ENCODE results near the gene SLC9C2.
"Not testable (repeated sequence)": the region's sequence is repeated elsewhere in the genome, so short reads cannot be mapped to it uniquely, and the experiment has no call there.

The SLC9C2 gene, protein sequence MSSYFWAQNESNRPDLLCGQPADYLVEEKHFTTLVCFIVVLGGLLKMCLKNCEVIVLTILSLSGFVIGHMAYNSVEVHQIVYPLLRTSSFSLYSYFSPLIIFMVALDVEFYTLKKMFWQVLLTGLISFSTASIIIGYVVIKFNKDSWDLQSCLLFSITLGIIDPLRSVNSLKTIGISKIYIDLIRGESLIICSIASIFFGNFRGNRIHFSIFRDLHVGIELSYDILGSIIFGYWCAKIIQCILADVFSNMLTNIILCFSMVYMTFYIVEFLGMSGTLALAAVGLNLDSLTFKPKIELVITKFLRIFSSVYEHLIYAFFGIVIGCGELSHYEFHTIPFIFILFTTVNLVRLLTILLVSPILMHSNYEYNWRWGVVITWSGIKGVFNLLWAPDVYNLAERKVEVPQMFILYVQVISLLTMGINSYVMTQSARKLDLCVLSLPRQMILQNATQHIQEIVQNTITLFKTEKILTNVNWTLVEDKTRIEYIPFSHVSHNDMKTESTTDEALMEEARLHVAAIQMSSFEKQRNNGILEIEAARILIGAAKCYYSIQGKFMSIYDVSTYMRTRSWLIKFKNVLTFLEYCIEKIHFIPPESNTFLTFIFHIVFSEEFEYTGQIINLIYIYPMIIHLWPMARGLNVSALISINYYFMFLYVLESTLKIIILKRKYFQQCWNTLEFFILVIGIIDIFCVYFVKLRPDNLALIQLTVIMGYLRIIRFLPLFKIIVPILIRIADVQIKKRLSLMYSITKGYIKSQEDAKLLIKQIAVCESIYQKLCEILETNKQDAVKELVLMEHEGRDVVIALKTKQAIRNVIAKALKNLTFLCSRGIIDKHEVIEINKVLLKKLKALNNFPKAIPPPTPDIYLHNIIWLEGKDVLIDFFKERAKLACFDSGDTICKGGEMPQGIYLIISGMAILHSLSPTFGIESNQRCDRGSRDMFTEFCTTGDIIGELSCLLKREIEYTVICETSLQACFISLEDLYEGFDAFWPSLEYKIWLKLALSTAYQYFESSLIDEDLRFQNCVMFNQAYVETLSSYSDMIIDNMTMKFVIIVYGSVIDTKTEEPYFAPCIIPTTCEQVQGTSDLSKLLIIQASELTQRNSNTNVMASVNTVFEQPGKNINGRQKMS

DNA sequence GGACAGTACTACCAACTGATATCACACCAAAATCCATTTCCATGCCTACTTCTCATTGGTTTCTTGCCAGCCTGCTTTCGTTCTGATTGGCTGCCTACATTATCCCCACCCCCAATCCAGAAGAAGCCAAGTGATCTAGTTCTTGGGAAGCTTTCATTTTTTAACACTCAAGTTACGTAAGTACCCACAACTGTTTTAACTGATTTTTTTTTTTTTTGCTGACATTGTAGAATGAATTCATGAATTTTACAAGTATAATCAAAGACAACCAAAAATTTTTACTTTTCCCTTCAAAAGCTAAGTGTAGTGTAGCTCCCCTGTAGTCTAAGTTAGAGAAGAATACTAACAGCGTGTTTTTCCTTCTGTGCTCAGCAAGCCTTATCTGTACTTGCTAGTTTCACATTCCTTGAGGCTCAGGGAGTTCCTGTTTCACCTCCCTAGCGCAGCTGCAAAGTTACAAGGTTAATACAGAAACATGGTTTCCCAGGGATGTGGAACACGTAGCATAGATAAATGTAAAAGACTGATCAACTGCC is at the start of gene SLC9C2:
TSS of gene SLC9C2 (minus strand) at position 17 of the 536 bp plus-strand sequence. CDS start 1,296 bp downstream, outside the sequence.
- no peak for DNase-seq

DNA sequence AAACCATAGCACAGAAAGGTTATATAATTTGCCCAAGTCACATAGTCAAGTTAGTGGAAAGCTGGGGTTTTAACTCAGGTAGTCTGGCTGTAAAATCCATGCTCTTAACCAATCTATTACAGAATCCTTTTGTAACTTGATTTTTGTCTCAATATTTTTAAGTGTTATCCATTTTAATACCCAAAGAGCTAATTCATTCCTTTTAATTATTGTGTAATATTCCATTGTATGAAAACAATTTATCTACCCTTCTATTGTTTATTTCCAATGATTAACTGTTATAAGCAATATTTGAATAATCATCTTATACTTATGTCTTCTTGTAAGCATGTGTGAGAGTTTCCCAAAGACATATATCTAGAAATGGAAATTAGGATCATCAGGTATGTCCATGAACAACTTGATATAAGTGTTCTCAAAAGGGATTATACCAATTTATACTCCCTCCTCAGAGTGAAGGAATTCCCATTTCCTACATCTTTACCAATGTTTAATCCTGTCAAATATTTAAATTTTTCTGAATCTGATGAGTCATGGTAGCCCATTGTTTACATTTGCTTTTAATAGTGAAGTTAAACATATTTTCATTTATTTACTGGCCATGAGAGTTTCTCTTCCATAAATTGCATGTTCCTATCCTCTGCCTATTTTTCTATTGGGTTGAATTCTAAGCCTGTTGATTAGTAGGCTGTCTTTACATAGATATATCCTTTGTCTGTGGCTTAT is 46.2 kb upstream of the SLC9C2 start:
- DNase-seq, result no peak

DNA sequence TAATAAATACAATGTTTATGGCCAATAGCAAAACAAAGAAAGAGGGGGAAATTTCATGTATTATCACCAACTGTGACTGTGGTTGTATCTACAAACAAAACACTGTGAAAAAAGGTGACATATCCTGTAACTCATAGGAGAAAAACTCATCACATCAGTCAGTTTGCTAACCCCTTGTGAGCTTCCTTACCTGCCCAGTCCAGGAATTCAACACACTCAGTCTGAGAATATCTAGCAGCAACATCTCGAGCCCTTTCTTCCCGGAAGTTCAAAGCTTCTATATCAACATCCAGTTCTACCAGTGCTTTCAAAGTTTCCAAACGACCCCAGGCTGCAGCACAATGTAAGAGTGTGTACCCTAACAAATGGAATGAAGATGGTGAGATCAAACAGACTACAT is 43.8 kb upstream of the SLC9C2 start:
- no peak for DNase-seq

DNA sequence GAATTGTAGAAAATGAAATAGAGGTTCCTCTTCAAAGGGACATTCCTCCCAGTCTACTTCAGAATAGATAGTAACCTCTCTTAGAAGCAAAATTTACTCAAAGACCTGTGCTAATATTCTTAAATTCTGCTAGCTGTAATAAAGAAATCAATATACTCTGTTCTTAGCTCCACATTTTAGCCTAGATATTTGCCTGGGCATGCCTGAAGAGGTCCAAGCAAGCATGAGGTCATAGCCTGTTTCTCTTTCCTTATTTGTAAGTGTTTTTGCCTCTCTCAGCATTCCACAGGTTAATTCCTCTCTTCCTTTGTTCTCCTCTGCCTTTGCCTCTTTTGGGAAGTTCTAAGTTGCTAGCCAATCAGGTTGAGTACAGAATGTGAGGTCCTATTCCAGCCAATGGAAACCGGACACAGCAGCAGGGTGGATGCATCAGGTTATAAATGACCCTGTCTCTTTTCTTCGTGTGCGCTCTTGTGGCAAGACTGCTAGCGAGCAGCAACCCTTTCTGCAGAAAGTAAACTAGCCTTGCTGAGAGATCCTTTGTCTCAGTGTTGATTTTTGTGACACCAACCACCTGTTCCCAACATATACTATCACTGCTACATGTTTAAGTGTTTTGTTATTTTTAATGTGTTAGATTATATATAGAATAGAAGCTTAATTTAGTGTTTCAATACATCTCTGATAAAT is 39.7 kb upstream of the SLC9C2 start:
- not testable (repeated sequence) for DNase-seq

DNA sequence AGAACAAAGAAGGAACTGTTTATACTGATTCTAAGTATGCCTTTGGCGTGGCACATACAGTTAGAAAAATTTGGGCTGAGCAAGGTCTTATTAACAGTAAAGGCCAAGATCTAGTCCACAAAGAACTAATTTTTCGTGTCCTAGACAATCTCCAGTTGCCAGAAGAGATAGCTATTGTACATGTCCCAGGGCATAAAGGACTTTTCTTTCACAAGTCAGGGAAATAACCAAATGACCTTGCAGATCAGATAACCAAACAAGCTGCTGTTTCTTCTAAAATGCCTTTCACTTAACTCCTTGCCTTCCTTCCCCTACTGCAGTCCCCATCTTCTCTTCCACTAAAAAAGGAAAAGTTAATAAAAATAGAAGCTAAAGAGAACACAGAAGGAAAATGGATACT is 36.2 kb upstream of the SLC9C2 start:
- no peak for DNase-seq

DNA sequence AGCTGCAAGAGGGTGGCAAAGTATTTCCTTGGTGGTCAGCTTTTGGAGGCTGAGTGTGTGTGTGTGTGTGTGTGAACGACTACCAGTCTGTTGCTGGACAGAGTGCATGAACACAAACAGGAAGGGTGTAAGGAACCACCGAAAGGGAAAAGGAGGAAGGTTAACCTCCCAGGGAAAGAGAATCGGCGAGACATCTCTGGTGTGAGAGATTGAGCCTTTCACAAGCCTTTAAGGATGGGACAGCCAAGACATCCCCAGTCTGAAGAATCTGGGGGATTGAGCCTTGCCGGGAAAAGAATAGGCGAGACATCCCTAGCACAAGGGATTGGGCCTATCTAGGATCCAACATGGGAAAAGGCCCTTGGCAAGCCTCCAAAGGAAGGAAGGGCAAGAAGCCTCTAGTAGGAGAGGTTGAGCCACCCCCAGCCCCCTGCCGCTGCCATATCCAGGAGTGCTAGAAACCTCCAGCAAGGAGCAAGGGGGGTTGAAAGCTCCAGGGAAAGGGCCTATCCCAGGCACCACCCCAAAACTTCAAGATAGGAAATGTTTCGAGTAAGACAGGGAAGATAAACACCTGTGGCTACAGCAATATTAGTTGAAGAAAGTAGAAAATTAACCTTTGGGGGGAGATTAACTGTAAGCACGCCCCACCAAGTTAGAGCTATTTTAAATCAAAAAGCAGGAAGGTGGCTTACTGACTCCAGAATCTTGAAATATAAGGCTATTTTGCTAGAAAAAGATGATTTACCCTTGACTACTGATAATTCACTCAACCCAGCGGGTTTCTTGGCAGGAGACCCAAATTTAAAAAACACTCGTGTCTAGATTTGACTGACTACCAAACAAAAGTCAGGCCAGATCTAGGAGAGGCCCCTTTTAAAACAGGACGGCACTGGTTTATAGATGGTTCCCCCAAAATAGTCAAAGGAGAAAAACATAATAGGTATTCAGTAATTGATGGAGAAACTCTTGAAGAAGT is 35.5 kb upstream of the SLC9C2 start:
- no peak for DNase-seq

DNA sequence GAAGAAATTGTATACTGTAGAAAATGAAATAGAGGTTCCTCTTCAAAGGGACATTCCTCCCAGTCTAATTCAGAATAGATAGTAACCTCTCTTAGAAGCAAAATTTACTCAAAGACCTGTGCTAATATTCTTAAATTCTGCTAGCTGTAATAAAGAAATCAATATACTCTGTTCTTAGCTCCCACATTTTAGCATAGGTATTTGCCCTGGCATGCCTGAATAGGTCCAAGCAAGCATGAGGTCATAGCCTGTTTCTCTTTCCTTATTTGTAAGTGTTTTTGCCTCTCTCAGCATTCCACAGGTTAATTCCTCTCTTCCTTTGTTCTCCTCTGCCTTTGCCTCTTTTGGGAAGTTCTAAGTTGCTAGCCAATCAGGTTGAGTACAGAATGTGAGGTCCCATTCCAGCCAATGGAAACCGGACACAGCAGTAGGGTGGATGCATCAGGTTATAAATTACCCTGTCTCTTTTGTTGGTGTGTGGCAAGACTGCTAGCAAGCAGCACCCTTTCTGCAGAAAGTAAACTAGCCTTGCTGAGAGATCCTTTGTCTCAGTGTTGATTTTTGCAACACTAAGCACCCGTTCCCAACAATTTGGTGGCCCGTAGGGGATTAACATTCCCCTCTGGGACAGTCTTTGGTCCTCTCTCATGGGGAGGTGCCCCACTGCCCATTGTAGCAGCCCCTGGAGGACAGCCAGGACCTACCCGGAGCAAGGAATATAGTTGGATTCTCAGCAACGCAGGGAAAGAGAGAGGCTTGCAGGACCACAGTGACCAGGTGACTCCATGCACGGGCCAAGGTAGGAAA is 34.6 kb upstream of the SLC9C2 start:
- DNase-seq, result not testable (repeated sequence)

DNA sequence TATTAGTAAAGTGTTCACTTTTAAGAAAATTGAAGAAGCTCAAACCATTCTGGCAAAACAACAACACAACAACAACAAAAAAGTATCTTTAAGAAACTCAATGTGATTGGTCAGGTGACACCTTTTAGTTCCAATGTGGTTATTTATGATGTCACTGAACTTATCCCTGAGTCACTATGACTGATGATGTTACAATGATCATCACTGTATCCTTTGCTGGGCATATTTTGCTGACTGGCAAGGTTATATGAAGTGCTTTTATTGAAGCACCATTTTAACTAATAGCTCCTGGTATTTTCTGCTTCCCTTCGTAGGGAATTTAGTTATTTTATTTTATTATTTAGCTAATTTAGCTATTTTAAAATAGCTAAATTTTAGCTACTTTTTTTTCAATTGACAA is 32.2 kb upstream of the SLC9C2 start, which contains the start of gene TEX50:
TSS of gene TEX50 (plus strand) at position 223 of the 400 bp plus-strand sequence. CDS start 184 bp downstream, outside the sequence.
- DNase-seq, result no peak

DNA sequence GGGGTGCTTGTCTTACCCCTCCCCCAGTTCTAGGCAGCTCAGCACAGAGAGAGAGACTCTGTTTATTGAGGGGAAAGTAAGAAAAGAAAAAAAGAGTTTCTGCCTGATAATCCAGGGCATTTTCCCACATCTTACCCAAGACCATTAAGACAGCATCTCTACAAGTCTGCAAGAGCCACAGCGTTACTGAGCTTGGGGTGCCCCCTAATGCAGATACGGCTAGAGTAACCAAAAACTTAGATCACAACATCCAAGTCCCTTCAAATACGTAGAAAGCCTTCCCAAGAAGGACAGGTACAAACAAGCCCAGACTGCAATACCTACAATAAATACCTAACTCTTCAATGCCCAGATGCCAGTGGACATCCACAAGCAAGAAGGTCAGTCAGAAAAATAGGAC is 26.0 kb upstream of the SLC9C2 start:
- DNase-seq, result no peak

DNA sequence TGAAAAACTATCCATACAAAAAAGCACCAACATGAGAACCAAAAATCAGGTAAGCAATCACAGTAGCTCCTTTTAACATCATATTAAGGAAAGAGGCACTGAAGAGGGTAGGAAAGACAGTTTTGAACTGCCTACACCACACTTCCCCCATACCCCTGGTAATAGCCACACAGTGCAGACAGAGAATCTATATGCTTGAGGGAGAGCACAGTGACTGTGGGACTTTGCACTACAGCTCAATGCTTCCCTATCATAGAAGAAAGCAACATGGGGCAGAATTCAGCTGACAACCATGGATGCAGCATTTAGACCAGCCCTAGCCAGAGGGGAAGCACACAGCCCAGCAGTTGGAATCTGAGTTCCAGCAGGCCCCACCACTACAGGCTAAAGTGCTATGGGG is 24.4 kb upstream of the SLC9C2 start:
- no peak for DNase-seq

DNA sequence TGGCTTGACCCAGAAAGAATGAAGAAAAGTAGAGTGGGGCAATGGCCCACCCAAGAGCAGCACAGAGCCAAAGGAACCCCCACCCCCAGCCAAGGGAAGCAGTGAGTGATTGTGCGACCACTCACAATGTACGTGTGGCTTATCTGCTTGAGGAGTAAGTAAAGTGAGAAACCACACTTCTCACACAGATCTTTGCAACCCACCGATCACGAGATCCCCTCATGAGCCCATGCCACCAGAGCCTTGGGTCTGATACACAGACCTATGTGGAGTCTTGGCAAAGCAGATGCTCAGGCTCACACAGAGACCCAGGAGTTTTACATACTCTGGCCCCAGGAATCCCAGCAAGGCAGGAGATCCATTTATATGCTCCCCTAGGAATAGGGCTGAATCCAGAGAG is 14.0 kb upstream of the SLC9C2 start:
- DNase-seq, result no peak

DNA sequence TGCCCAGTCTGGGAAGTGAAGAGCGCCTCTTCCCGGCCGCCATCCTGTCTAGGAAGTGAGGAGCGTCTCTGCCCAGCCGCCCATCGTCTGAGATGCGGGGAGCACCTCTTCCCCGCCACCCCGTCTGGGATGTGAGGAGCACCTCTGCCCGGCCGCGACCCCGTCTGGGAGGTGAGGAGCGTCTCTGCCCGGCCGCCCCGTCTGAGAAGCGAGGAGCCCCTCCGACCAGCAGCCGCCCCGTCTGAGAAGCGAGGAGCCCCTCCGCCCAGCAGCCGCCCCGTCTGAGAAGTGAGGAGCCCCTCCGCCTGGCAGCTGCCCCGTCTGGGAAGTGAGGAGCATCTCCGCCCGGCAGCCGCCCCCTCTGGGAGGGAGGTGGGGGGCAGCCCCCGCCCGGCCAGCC is 10.2 kb upstream of the SLC9C2 start:
- not testable (repeated sequence) for DNase-seq

DNA sequence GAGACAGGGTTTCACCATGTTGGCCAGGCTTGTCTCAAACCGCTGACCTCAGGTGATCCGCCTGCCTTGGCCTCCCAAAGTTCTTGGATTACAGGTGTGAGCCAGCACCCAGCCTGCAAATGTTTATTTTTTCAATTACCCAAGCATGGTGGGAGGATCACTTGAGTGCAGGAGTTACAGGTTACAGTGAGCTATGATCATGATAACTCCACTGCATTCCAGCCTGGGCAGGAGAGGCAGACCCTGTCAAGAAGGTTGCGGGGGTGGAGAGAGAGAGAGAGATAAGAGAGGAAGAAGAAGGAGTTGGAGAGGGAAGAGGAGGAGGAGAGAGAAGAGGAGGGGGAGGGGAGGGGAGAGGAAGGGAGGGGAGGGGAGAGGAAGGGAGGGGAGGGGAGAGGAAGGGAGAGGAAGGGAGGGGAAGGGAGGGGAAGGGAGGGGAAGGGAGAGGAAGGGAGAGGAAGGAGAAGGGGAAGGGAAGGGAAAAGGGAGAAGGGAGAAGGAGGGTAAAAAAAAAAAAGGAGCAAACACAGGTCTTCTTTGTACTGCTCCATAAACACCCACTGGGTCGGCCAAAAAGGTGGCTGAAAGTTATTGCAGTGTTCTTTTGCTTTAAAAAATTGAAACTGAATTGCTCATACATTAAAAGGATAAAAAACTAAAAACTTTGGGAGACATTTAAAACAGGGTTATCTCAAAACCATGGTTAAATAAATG is 5.8 kb upstream of the SLC9C2 start:
- no peak for DNase-seq

DNA sequence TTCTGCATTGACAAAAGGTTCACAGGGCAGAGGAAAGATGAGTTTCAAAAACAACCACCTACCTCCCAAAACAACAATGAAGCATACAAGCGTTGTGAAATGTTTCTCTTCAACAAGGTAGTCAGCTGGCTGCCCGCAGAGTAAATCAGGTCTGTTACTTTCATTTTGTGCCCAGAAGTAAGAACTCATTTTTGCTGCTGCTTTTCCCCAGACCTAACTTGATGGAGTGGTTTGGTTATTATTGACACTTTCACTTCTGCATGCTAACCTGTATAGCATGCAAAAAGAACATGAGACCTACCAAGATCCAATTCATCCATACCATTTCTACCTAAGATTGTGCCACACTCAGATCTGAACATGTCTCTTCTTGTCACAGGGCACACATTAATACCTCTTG is 1.3 kb downstream of the SLC9C2 start:
- DNase-seq, result no peak

DNA sequence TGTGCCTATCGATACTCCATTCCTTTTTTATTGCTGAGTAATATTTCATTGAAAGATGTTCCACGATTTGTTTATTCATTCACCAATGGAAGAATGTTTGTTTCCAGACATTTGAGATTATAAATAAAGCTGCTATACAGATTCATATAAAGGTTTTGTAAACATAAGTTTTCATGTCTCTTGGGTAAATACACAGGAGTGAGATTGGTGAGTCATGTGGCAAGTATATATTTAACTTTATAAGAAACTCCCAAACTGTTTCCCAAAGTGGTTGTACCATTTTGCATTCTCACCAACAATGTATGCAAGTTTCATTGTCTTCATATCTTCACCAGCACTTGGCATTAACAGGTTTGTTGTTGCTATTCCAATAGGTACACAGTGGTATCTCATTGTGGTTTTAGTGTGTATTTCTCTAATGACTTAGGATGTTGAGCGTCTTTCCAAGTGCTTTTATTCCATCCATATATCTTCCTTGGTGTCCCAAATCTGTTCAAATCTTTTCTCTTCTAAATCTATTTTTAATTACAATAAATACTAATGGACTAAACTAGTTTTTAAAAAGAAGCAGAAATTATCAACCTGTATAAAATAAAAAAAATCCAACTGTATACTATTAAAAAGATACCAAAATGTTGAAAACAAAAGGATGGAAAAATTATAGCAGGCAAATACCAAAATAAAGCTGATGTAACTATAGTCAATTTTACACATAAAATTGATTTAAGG is 6.6 kb downstream of the SLC9C2 start:
- no peak for DNase-seq

DNA sequence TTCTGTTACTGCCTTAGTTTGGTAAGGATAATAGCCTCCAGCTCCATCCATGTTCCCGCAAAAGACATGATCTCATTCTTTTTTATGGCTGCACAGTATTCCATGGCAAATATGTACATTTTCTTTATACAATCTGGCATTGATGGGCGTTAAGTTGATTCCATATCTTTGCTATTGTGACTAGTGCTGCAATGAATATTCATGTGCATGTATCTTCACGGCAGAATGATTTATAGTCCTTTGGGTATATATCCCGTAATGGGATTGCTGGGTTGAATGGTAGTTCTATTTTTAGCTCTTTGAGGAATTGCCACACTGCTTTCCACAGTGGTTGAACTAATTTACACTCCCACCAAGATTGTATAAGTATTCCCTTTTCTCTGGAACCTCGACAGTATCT is 11.7 kb downstream of the SLC9C2 start:
- DNase-seq, result not testable (repeated sequence)

DNA sequence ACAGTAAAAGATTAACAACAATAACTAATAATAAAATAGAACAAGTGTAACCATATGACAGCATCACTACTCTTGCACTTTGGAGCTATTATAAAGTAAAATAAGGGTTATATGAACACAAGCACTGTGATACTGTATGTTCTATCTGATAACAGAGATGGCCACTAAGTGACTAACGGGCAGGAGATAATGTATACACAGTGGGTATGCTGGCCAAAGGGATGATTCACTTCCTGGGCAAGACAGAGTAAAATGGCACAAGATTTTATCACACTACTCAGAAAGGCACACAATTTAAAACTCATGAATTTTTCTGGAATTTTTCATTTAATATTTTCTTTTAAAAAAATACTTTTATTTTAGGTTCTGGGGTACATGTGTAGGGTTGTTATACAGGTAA is 12.3 kb downstream of the SLC9C2 start:
- DNase-seq, result no peak
